ENCODE measurements around the gene GFRA4.

GFRA4 gene

GRCh38 chr20:3663031-3663701, at the start of gene GFRA4:
Gene GFRA4 (minus strand): TSS chr20:3663399. CDS start chr20:3663399, 0 bp downstream.
- no peak for DNase-seq

GRCh38 chr20:3712279-3712873, 49.2 kb upstream of the GFRA4 start, which contains the start of gene SIGLEC1:
Gene SIGLEC1 (minus strand): TSS chr20:3712600. CDS start chr20:3707128, 5,472 bp downstream.
- DNase-seq = no peak

- no peak for DNase-seq
Measured at GRCh38 chr20:3711484-3711941, 48.3 kb upstream of the GFRA4 start.

GRCh38 chr20:3710703-3711483, 47.7 kb upstream of the GFRA4 start:
- DNase-seq = no peak

- DNase-seq = no peak
Measured at GRCh38 chr20:3710011-3710466, 46.8 kb upstream of the GFRA4 start.

- no peak for DNase-seq
Measured at GRCh38 chr20:3707508-3707899, 44.3 kb upstream of the GFRA4 start.

- no peak for DNase-seq
Measured at GRCh38 chr20:3706774-3707507, 43.7 kb upstream of the GFRA4 start.

- DNase-seq = no peak
Measured at GRCh38 chr20:3705970-3706739, 43.0 kb upstream of the GFRA4 start.

GRCh38 chr20:3705491-3705969, 42.3 kb upstream of the GFRA4 start:
- no peak for DNase-seq

GRCh38 chr20:3704087-3704486, 40.9 kb upstream of the GFRA4 start:
- DNase-seq = no peak

GRCh38 chr20:3702611-3703391, 39.6 kb upstream of the GFRA4 start:
- DNase-seq = no peak

- no peak for DNase-seq
Measured at GRCh38 chr20:3701061-3701998, 38.1 kb upstream of the GFRA4 start.

GRCh38 chr20:3699037-3699436, 35.8 kb upstream of the GFRA4 start:
- DNase-seq = no peak

GRCh38 chr20:3698591-3699001, 35.4 kb upstream of the GFRA4 start:
- DNase-seq = no peak

- no peak for DNase-seq
Measured at GRCh38 chr20:3697588-3698305, 34.5 kb upstream of the GFRA4 start.

GRCh38 chr20:3696745-3697587, 33.8 kb upstream of the GFRA4 start:
- DNase-seq = no peak

- no peak for DNase-seq
Measured at GRCh38 chr20:3696200-3696599, 33.0 kb upstream of the GFRA4 start.

- no peak for DNase-seq
Measured at GRCh38 chr20:3694864-3695263, 31.7 kb upstream of the GFRA4 start.

Data from NCI-H1417 treated with DMSO at 0.1 percent for 48 hours (cell line).